ENCODE data around the gene PRKAR2B.
"Not testable (repeated sequence)": the region's sequence is repeated elsewhere in the genome, so short reads cannot be mapped to it uniquely, and the experiment has no call there.

DNA sequence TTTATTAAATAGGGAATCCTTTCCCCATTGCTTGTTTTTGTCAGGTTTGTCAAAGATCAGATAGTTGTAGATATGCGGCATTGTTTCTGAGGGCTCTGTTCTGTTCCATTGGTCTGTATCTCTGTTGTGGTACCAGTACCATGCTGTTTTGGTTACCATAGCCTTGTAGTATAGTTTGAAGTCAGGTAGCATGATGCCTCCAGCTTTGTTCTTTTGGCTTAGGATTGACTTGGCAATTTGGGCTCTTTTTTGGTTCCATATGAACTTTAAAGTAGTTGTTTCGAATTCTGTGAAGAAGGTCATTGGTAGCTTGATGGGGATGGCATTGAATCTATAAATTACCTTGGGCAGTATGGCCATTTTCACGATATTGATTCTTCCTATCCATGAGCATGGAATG, 11.6 kb downstream of the PRKAR2B start:
- TF ChIP-seq POLR2A (IDR thresholded peaks at IDR 0.05; ENCODE audit: low read depth, low read length); MXI1 (IDR thresholded peaks at IDR 0.05; ENCODE audit: borderline replicate concordance, low read depth, low read length); MAZ (IDR thresholded peaks at IDR 0.05; ENCODE audit: borderline replicate concordance, low read depth, low read length); FOS (IDR thresholded peaks at IDR 0.05; ENCODE audit: low read depth, low read length); RFX5 (IDR thresholded peaks at IDR 0.05; ENCODE audit: low read depth, low read length); CHD1 (IDR thresholded peaks at IDR 0.05; ENCODE audit: low read depth, low read length); RCOR1 (IDR thresholded peaks at IDR 0.05; ENCODE audit: insufficient replicate concordance, low read length); RAD21 (IDR thresholded peaks at IDR 0.05; ENCODE audit: low read length); NFE2L2 (IDR thresholded peaks at IDR 0.05; ENCODE audit: low read depth, low read length); CEBPB (IDR thresholded peaks at IDR 0.05; ENCODE audit: low read depth, low read length): not testable (repeated sequence)
- TF ChIP-seq, protein P1, sequence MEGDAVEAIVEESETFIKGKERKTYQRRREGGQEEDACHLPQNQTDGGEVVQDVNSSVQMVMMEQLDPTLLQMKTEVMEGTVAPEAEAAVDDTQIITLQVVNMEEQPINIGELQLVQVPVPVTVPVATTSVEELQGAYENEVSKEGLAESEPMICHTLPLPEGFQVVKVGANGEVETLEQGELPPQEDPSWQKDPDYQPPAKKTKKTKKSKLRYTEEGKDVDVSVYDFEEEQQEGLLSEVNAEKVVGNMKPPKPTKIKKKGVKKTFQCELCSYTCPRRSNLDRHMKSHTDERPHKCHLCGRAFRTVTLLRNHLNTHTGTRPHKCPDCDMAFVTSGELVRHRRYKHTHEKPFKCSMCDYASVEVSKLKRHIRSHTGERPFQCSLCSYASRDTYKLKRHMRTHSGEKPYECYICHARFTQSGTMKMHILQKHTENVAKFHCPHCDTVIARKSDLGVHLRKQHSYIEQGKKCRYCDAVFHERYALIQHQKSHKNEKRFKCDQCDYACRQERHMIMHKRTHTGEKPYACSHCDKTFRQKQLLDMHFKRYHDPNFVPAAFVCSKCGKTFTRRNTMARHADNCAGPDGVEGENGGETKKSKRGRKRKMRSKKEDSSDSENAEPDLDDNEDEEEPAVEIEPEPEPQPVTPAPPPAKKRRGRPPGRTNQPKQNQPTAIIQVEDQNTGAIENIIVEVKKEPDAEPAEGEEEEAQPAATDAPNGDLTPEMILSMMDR (conservative IDR thresholded peaks at IDR 0.05; ENCODE audit: low read depth, low read length) = not testable (repeated sequence)
- TF ChIP-seq, protein P2, sequence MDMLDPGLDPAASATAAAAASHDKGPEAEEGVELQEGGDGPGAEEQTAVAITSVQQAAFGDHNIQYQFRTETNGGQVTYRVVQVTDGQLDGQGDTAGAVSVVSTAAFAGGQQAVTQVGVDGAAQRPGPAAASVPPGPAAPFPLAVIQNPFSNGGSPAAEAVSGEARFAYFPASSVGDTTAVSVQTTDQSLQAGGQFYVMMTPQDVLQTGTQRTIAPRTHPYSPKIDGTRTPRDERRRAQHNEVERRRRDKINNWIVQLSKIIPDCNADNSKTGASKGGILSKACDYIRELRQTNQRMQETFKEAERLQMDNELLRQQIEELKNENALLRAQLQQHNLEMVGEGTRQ (IDR thresholded peaks at IDR 0.05; ENCODE audit: low read depth, low read length) = not testable (repeated sequence)

Data from IMR-90 (cell line).